HK-2 (cell line): ENCODE results near the gene MGLL.
"Not testable (repeated sequence)": the region's sequence is repeated elsewhere in the genome, so short reads cannot be mapped to it uniquely, and the experiment has no call there.

Experiments
- DNase-seq: peaks from one replicate; pipeline ENCODE4 v3.0.0-alpha.2; 2018; ENCODE audit not compliant: unreplicated experiment

Gene MGLL

DNA sequence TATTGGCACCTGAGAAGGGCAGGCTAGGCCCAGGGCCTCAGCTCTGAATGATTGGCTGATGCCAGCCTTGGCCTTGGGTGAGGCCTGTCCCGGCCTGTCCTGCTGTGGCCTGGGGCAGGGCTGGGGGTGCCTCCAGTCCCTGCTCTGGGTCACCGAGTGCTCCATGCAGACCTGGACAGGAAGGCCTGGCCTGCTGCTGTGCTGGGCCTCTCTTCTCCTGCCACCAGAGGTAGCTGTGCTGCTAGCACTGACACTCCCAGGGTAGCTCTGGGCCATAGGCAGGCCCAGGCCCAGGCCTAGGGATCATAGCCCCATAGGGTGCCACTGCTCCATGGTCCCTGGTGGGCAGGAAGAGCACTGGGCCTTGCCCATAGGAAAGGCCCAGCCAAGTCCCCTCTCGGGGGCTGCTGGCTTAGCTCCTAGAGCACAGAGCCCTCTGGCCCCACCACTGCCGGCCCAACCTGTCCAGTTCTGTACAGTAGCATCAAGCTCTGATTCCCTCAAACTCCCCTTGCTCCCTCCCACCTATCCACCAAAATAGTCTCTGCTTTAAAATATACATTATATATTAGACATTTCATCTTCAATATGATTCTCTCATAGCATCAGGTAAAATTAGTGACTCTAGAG lies 131.4 kb downstream of the MGLL start:
- DNase-seq: peak; percentile 72

DNA sequence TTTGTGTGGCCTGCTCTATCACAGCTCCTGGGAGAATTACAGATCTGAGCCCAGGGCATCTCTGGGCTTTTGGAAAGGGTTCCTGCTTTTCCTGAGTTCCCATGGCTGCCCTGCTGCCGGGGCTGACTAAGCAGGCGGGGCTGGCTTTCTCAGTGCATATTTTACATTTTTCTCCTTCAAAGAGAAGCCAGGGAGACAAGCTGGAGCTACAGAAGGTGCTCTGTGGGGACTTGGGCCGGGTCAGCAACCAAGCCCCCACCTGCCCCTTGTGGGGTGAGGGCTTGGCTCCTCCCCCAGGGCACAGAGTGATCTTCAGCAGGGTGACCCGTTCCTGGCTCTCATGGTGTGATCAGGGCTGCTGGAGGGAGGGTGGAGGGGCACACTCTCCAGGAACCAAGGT lies 132.2 kb downstream of the MGLL start:
- DNase-seq: peak; percentile 57

DNA sequence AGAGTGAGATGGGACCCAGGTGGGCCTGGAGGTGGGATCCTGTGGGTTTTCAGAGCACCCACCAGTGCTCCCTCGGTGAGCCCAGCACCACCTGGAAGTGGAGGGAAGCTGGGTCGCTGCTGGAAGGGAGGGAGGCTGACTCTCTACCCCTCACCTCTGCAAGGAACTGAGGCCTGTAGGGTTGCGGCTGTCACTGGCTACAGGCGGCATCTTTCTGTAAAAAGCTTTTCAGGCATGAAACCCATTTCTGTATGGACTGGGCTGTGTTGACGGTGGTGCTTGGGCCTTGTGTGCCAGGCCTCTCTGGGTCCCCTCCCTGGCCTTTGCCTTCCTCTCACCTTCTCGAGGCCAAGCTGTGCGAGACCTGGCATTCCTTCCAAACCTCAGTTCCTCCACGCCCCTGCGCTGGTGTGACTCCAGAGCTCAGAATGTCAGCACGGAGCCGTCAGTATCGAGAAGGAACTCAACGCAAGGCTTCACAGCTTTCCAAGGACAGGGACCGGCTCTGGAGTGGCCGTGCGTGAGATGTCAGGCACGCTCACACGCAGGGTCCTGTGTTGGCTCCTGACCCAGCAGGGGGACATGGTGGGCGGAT lies 133.0 kb downstream of the MGLL start:
- no peak for DNase-seq

DNA sequence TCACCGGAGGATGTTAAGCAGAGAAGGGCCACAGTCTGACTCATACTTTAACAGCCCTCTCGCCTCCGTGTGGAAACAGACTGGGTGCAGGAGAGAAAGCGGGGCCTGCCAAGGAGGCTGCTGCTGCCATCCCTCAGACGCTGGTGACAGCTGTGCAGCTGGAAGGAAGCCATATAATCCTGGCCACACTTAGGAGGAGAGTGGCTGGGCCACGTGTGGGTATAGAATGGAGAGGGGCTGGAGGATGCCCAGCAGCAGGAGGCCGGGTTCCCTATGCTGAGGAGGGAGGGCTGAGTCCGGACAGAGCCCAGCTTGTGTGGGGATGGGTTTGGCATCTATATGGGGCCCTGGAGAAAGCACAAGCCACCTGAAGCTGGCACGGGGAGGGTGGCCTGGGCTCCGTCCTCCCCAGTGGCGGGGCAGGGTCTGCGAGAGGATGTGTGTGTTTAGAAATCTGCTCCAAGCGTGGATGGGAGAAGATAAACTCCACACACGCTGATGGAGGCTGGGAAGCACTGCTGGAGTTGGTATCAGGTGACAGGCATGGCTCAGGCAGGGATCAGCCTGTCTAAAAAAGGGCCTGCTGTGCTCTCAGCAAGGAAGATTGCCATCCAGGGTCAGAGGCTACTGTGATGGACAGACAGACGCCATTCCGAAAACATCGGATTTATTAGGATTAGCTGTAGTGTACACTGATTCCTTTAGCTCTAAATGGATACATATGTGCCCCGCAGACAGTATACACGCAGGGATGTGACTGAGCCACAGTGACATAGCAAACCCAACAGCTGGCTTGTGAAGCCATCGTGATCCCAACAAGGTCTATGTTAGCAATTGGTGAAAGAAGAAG lies 133.7 kb downstream of the MGLL start:
- DNase-seq: peak; percentile 53

DNA sequence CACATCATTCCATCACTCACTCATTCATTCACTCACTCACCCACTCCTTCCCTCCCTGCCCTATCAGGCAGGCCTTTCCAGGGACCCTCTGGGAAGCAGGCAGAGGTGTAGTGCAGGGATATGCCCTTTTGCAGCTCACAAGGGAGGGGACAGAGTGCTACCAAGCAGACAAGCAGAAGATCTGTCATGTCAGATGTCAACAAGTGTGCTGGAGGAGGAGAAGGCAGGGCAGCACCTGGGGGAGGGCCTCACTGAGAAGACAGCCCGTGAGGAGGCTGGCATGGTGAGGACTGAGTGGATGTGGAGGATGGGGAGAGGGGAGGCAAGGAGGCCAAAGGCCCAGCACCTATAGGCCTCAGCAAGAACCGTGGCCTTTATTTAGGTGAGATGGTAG lies 134.3 kb downstream of the MGLL start:
- no peak for DNase-seq

DNA sequence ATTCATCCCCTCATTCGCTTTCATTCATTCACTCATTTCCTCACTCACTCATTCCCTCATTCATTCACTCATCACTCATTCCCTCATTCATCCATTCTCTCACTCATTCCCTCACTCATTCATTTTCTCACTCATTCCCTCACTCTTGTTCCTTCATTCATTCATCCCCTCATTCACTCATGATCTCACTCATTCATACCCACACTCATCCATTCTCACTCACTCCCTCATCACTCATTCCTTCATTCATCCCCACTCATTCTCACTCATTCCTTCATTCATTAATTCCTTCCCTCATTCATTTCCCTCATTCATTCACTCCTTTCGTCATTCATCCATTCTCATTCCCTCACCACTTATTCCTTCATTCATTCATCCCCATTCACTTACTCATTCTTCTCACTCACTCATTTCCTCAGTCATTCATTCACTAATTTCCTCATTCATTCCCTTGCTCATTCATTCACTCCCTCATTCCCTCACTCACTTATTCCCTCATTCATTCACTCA lies 135.0 kb downstream of the MGLL start:
- no peak for DNase-seq

DNA sequence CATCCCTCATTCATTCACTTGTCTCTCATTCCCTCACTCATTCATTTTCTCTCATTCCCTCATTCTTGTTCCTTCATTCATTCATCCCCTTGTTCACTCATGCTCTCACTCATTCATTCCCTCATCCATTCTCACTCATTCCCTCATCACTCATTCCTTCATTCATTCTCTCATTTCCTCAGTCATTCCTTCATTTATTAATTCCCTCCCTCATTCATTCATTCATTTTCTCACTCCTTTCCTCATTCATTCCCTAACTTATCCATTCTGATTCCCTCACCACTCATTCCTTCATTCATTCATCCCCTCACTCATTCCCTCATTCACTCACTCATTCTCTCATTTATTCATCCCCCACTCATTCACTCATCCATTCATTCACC lies 135.8 kb downstream of the MGLL start:
- DNase-seq: no peak

DNA sequence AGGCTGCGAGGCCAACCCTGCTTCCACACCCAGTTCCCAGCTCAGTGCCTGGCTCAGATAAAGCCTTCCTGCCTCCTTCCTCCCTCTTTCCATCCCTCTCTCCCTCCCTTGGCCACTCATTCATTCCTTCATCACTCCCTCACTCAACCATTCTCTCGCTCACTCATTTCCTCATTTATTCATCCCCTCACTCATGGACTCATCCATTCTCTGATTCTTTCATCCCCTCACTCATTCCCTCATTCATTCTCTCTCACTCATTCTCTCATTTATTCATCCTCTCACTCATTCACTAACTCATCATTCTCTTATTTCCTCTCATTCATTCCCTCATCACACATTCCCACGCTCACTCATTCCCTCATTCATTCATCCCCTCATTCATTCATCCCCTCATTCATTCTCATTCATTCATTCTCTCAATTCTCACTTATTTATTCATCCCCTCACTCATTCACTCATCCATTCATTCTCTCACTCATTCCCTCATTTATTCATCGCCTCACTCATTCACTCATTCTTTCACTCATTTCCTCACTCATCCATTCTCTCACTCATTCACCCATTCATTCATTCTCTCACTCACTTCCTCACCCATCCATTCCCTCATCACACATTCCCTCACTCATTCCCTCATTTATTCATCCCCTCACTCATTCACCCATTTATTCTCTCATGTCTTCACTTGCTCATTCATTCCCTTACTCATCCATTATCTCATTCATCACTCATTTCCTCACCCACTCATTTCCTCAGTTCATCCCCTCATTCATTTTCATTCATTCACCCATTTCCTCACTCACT lies 136.4 kb downstream of the MGLL start:
- no peak for DNase-seq

DNA sequence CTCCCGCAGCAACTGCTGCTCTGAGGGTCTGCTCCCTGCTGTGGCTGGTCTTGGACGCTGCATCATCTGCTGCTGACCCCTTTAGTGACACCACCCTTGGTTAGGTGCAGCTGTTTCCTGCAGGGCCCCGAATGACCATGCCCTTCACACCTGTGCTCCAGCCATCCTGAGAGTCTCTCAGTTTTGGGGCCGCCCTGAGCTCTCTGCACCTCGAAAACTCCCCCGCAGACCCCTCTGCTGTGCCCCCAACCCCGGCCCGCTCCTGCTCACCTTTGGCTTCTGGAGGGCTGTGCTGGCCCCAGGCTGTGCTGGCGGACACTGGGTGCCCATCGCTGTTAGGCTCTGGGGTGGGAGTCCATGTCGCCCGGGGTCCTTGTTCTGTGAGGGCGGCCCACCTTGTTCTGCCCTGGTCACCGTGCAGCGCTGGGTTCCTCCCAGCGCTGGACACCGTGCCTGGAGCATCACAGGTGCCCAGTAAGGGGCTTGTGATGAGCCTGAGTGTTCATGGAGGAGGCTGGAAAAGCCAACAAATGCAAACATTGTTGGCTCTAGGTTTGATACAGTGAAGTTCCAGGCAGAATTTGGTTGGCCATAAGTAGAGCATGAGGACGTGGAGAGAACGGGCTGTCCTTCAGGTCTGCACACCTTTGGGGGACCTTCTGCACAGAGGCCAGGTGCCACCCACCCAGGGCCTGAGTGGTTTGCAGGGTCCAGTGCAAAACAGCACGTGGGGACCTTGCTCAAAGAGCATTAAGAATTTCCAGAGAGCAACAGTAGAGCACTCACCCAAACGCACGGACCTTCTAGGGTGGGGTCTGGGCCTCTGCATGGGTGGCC lies 137.2 kb downstream of the MGLL start:
- DNase-seq: no peak

DNA sequence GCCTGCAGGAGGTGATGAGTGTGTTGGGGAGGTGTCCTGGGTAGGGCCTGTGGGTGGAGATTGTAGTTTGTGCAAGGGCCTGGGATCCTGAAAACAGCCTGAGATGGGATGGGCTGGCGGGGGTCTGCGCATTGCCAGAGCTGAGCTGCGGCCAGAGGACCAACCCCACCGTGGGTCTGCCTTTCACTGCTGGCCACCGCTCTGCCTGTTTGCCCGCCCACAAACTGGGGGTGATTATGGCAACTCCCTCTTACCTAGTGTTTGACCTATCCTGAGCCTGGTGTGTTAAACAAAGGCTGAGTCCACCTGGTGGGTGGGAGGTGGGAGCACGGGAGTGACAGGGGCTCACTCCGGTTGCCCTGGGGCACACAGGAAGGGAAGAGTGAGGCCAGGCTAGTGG lies 139.8 kb downstream of the MGLL start:
- DNase-seq: no peak

DNA sequence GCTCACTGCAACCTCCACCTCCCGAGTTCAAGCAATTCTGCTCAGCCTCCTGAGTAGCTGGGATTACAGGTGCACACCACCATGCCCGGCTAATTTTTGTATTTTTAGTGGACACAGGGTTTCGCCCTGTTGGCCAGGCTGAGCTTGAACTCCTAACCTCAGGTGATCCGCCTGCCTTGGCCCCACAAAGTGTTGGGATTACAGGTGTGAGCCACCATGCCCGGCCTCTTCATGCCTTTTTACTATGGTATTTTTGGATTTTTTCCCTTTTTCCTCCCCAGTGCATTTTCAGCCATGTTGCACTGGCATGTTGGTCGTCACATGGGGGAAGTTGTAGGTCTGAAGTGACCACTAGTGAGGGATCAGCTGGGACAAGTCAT lies 140.2 kb downstream of the MGLL start:
- DNase-seq: not testable (repeated sequence)

DNA sequence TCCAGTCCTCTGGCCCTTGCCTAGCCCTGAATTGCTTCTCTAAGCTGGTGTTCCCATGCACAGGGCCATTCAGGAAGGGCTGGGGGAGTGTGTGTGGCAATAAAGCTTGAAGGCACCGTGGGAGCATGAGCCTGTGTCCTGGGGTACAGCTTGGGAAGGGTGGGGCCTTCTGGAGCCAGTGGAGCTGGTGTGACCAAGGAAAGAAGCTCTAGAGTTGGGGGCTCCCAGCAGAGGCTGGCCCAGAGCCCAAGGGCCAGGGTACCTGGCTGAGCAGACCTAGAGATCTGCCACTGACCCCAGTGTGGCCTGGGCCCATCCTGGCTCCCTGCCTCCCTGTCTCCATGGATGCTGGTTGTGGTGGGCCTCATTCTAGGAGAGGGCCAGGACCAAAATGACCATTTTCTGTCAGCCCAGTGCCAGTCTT lies 141.5 kb downstream of the MGLL start:
- DNase-seq: no peak

DNA sequence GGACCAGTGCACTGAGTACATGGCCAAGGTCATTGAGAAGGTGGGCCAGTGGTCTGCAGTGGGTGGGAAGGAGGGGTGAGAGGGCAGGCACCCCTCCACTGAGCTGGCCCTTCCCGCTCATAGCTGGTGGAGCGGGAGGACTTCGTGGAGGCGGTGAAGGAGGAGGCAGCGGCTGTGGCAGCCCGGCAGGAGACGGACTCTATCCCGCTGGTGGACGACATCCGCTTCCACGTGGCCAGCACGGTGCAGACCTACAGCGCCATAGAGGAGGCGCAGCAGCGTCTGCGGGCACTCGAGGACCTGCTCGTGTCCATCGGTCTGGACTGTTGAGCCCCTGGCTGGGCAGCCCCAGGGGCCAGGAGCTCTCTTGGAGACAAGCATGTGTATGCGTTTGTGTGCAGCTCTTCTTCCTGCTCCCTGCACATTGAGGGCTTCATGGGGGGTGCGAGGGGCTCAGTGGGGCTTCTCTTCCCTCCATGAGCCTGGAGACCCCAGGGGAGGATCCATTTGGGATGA lies 142.1 kb downstream of the MGLL start:
- no peak for DNase-seq

DNA sequence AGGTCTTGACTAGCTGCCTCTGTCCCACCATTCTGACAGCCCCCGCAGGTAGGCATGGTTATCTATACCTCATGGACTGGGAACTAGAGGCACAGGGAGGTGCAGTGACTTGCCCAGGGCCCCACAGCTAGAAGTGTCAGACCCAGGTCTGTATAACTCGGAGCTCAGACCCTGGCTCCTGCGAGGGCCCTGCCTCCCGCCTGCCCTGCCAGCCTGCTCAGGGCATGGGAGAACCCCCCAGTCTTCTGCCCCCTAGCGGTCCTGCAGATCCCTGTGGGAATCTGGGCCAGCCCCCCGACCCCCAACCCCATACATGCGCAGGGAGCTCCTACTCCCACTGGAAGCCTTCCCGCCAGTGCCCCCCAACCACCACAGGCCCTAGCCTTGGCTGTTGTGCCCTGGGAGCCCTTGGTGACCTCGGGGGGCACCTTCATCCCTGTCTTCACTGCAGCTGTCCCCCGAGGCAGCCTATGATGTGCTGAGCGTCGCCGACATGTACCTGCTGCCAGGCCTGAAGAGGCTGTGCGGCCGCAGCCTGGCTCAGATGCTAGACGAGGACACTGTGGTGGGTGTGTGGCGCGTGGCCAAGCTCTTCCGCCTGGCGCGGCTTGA lies 142.7 kb downstream of the MGLL start:
- DNase-seq: no peak

DNA sequence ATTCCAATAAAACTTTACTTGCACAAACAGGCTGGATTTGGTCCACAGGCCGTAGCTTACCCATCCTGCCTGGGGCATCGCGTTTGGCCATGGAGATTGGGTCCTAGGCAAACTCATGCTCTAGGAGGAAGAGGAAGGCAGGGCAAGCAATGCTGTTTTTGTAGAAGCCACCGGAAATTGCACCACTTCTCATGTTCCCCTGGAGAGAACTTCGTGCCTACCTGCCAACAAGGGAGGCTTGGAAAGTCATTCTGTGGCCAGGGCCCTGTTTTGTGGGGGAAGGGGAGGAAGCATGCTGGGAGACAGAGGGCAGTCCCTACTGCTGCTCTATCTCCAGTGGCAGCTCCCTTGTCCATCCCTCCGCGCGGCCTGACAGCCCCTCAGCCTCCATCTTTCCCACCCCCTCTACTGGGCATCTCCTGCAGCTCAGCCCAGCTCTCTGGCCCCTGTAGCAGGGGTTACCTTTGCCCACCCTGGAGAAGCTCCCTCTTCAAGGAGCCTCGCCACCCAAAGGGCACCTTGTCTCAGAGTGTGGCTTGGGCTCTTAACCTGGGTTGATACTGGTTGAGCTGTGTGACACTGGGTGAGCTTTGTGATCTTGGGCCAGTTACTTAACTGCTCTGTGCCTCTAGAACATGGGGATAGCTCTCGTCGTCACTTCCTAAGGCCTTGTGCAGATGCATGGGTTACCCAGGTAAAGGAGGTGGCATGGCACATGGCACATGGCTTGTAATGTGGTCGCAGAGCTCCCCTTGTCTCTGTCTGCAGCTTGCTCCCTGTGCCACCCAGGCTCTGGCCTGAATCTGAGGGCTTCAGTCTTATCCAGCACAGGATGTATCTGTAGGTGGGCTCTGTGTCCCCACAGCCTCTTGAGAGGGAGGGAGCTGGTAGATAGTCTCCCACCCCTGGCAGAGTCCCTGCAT lies 143.4 kb downstream of the MGLL start:
- DNase-seq: no peak

DNA sequence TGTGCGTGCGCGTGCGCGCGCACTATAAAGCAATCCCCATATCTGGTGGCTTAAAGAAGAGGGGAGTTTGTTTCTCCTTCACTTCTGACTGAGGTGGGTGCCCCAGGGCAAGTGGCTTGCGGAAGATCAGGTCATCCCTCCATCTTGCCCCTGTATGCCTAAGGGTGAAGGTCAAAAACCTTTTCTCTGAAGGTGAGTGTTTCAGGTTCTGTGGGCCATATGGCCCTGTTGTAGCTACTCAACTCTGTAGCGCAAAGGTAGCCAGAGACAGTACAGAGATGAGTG lies 144.1 kb downstream of the MGLL start:
- DNase-seq: no peak

DNA sequence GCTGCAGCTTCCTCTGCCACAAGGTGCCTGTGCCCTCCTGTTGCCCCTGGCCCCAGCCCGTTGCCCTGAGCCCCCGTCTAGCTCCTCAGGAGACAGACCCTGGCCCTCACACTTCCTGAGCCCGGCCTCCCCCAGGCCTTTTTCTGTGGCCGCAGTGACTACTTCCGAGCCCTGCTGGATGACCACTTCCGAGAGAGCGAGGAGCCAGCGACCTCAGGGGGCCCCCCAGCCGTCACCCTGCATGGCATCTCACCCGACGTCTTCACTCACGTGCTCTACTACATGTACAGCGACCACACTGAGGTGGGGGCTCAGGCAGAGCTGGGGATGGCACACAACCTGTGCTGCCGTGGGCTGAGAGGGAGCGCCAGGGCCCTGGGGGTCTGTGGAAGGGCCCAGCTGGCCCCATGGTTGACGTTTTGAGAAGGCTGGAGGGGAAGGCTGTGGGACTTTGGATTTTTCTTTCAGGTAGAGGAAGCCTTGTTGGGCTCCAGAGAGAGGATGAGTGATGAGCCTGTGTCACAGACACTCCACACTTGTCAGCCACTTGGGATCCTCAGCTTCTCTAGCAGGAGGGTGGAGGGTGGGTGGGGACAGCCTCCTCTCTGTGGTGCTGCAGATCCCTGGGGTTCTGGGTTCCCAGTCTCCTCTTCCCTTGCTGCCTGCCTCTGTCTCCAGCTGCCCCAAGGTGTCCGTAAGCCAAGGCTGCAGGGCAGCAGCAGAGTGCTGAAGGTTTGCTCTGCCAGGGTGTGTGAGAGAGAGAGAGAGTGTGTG lies 144.6 kb downstream of the MGLL start:
- no peak for DNase-seq

DNA sequence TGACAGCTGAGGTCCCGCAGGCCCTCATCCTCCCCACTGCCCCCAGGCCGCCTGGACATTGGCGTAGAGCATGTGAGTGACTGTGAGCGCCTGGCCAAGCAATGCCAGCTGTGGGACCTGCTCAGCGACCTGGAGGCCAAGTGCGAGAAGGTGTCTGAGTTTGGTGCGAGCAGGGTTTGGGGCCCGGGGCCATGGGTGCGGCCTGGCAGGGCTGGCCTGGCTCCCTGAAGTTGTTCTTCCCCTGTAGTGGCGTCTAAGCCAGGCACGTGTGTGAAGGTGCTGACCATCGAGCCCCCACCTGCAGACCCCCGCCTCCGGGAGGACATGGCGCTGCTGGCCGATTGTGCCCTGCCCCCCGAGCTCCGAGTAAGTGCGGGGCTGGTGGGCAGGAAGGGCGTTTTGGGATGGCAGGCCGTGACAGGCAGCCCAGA lies 145.4 kb downstream of the MGLL start:
- no peak for DNase-seq

DNA sequence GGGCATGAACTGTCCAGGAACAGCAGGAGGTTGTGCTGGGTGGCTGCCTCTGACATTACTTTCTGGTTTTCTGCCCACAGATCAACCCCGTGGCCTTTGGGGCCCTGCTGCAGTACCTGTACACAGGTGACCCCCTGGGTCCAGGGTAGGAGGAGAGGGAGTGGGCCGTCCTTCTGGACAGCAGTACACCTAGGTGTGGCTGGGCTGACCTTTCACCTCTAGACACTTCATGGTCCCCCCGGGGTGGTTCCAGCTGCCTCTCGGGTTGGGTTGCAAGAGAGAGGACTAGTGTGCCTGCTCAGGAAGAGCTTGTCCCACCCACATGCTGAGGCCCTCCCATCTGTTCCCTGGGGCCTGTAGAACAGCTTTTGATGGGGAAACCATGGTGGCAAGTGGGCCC lies 145.9 kb downstream of the MGLL start:
- no peak for DNase-seq
